GM18511 (cell line): ENCODE data around the gene BAX.

Source experiments
- ATAC-seq: cut with Tn5 transposase; IDR thresholded peaks from one replicate; pipeline ENCODE4 v1.9.1; 2021; ENCODE audit warnings: mild to moderate bottlenecking, moderate library complexity; ENCODE audit not compliant: unreplicated experiment

Gene BAX

GRCh38 chr19:48982280-48982679 is 27.6 kb downstream of the BAX start:
- no peak for ATAC-seq

- ATAC-seq = no peak
Measured at GRCh38 chr19:48985711-48986110, 31.0 kb downstream of the BAX start.

- ATAC-seq = no peak
Measured at GRCh38 chr19:48986211-48986610, 31.5 kb downstream of the BAX start.

- ATAC-seq = no peak
Measured at GRCh38 chr19:48987323-48987722, 32.6 kb downstream of the BAX start.

GRCh38 chr19:48988286-48988685 is 33.6 kb downstream of the BAX start:
- no peak for ATAC-seq

GRCh38 chr19:48988860-48989259 is 34.2 kb downstream of the BAX start:
- no peak for ATAC-seq

- ATAC-seq = no peak
Measured at GRCh38 chr19:48989701-48990291, 35.1 kb downstream of the BAX start.

- no peak for ATAC-seq
Measured at GRCh38 chr19:48990400-48990799, 35.7 kb downstream of the BAX start.

GRCh38 chr19:48991011-48991609 is 36.4 kb downstream of the BAX start:
- ATAC-seq = no peak

GRCh38 chr19:48991873-48992580 is 37.4 kb downstream of the BAX start:
- no peak for ATAC-seq

GRCh38 chr19:48992581-48993174 is 38.0 kb downstream of the BAX start:
- no peak for ATAC-seq

GRCh38 chr19:48993175-48994034 is 38.7 kb downstream of the BAX start, which contains the start of the genes GYS1 and RUVBL2:
Gene GYS1, minus strand, starts transcription at chr19:48993309. Its CDS starts 197 bp downstream, at chr19:48993112.
Gene RUVBL2, plus strand, starts transcription at chr19:48993887. Its CDS starts 25 bp downstream, at chr19:48993912.
- peak; percentile 89 for ATAC-seq

GRCh38 chr19:48994035-48994386 is 39.3 kb downstream of the BAX start:
- ATAC-seq = no peak

- no peak for ATAC-seq
Measured at GRCh38 chr19:48997972-48998371, 43.3 kb downstream of the BAX start.

- ATAC-seq = no peak
Measured at GRCh38 chr19:48999481-49000325, 45.0 kb downstream of the BAX start.

- no peak for ATAC-seq
Measured at GRCh38 chr19:49004133-49004532, 49.5 kb downstream of the BAX start.

GRCh38 chr19:49004964-49005614 is 50.4 kb downstream of the BAX start:
- no peak for ATAC-seq

- ATAC-seq = no peak
Measured at GRCh38 chr19:49006905-49007304, 52.2 kb downstream of the BAX start.

GRCh38 chr19:49009828-49010227 is 55.2 kb downstream of the BAX start:
- no peak for ATAC-seq
